NOMO-1 treated with dmso at 0.1 percent for 144 hours (cell line): ENCODE data around the gene CDAN1.
A peak's percentile ranks its signal among the peaks of the same experiment; 100 is the strongest.
"Not testable (repeated sequence)": the region's sequence is repeated elsewhere in the genome, so short reads cannot be mapped to it uniquely, and the experiment has no call there.

Experiments used
- DNase-seq: peaks from one replicate; lab custom pipeline; 2025; ENCODE audit not compliant: unreplicated experiment; lab: John Stamatoyannopoulos, UW

Gene CDAN1

GRCh38 chr15:42710662-42711061 is 26.3 kb downstream of the CDAN1 start:
- DNase-seq: no peak

- DNase-seq: no peak
These were observed 28.9 kb downstream of the CDAN1 start for GRCh38 chr15:42707873-42708544.

DNA sequence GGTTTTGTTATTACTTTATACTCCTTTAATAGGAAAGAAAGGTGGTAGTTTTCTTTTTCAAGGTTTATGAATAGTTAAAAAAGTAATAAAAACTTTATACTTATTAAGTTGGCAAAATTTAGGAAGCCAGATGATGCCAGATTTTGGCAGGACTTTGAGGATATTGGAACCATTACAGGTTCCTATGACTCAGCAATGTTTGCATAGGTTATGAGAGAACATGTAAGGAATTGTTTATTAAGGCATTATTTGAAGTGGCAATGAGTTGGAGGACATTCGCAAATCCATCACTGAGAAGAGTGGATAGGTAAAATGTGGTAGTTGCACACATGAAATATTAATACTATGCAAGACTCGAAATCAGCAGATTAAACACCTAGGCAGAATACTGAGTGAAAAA is 29.9 kb downstream of the CDAN1 start:
- DNase-seq: no peak

DNA sequence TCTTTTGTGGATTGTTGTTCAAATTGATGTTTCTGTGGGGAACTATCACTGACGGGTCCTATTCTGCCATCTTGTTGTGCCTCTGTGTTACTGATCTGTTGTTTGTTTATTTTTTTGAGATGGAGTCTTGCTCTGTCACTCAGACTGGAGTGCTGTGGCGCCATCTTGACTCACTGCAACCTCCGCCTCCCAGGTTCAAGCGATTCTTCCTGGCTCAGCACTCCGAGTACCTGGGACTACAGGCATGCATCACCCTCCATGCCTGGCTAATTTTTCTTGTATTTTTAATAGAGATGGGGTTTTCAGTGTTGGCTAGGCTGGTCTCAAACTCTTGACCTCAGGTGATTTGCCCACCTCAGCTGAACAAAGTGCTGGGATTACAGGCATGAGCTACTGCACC is 31.6 kb downstream of the CDAN1 start:
- DNase-seq: no peak

- peak; percentile 21 for DNase-seq
These were observed 32.4 kb downstream of the CDAN1 start for GRCh38 chr15:42704492-42704926.

DNA sequence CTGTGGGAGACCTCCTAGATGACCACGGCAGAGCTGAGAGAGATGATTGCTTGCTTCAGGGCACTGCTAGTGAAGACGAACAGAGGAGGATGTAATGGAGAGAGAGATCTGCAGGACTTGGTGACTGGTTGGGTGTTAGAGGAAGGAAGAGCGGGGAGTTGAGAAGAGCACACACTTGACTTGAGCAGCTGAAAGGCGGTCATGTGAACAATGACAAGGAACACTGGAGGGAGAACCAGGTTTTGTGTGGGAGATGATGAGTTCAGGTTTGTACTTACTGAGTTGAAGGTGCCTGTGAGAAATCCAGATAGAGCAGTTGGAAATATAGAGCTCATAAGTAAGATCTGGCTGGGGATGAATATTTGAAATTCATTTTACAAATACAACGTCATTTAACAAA is 40.3 kb downstream of the CDAN1 start:
- DNase-seq: no peak

DNA sequence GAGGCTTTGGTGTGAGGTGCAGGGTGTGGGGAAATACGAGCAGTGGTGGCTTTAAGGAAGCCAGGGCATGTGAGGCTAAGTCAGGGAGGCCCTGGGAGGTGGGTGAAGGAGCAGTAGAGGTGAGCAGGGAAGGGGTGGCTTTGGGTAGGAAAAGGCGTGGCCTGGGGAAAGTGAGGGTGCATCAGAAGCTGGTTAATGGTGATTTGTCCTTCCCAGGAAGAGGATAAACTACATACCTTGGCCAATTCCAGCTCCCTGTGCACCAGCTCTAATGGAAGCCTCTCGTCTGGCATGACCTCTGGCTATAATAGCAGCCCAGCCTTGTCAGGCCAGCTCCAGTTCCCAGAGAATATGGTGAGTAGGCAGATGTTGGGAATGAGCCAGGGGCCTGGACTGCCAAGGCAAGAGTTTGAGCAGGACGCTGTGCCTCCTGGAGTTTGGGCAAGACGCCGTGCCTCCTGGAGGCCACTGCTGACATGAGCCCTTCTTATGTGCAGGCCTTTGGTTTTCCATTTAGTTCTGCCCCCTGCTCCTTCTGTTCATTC is 41.3 kb downstream of the CDAN1 start:
- no peak for DNase-seq

- no peak for DNase-seq
These were observed 42.5 kb downstream of the CDAN1 start for GRCh38 chr15:42694398-42694797.

DNA sequence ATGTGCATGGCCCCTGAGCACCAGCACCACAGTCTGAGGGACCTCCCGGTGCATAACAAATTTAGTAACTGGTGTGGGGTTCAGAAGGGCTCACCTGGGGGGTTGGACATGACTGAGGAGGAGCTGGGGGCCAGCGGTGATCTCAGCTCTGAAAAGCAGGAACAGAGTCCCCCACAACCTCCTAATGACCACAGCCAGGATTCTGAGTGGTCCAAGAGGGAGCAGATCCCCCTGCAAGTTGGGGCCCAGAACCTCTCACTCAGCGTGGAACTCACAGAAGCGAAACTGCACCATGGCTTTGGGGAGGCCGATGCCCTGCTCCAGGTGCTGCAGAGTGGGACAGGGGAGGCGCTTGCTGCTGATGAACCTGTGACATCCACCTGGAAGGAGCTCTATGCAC is 43.0 kb downstream of the CDAN1 start:
- DNase-seq: no peak

- DNase-seq: no peak
These were observed 43.4 kb downstream of the CDAN1 start for GRCh38 chr15:42693496-42693895.

DNA sequence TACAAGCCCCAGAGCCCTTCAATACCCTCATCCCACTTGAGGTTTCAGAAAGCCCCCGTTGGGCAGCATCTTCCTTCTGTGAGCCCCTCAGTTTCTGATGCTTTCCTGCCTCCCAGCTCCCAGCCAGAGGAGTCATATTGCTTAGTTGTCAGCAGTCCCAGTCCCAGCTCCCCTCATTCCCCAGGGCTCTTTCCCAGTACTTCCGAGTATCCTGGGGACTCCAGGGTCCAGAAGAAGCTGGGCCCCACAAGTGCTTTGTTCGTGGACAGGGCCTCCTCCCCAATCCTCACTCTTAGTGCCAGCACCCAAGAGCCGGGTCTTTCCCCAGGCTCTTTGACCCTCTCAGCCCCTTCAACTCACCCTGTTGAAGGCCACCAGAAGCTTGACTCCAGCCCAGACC is 43.9 kb downstream of the CDAN1 start:
- no peak for DNase-seq

GRCh38 chr15:42692536-42692935 is 44.4 kb downstream of the CDAN1 start:
- no peak for DNase-seq

DNA sequence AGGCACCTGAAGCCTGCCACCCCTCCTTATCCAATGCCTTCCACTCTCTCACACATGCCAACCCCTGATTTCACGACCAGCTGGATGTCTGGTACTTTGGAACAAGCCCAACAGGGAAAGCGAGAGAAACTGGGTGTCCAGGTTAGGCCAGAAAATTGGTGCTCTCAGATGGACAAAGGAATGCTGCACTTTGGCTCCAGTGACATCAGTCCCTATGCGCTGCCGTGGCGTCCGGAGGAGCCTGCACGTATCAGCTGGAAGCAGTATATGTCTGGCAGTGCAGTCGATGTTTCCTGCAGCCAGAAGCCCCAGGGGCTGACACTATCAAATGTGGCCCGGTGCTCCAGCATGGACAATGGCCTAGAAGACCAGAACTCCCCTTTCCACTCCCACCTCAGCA is 45.2 kb downstream of the CDAN1 start:
- DNase-seq: no peak

- DNase-seq: no peak
These were observed 45.6 kb downstream of the CDAN1 start for GRCh38 chr15:42691308-42691707.

GRCh38 chr15:42688301-42688700 is 48.6 kb downstream of the CDAN1 start:
- DNase-seq: no peak

- DNase-seq: no peak
These were observed 49.2 kb downstream of the CDAN1 start for GRCh38 chr15:42687740-42688139.

DNA sequence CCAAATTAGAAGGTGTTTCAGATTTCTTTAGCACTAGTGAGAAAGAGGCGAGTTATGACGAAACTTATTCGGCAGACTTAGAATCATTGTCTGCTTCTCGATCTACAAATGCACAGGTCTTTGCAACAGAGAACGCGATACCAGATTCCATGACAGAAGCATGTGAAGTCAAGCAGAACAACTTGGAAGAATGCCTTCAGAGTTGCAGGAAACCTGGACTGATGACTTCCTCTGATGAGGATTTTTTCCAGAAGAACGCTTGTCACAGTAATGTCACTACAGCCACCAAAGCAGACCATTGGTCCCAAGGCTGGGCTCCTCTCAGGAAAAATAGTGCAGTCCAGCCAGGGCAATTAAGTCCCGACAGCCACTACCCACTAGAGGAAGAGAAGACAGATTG is 50.6 kb downstream of the CDAN1 start:
- no peak for DNase-seq

GRCh38 chr15:42681119-42681518 is 55.8 kb downstream of the CDAN1 start:
- DNase-seq: no peak

- not testable (repeated sequence) for DNase-seq
These were observed 56.8 kb downstream of the CDAN1 start for GRCh38 chr15:42680142-42680482.

- no peak for DNase-seq
These were observed 57.4 kb downstream of the CDAN1 start for GRCh38 chr15:42679285-42680141.

GRCh38 chr15:42675021-42675420 is 61.9 kb downstream of the CDAN1 start:
- DNase-seq: no peak

GRCh38 chr15:42674472-42674871 is 62.5 kb downstream of the CDAN1 start:
- DNase-seq: no peak
